Neural crest cell (in vitro differentiated cells): ENCODE measurements around the gene NCKAP5L. TPM values are rescaled to one million over a fixed set of nuclear protein-coding genes. Genes with fewer than 3 reads are reported as not detected.

Experiments used
- DNase-seq: peaks from one replicate; pipeline ENCODE4 v3.0.0; 2021; ENCODE audit warnings: low read depth, mixed read lengths, low spot score
- H3K27ac Mint-ChIP-seq: one replicate; pipeline ENCODE4 v1.8.0; 2021; ENCODE audit warnings: mild to moderate bottlenecking, mixed read lengths; ENCODE audit not compliant: unreplicated experiment
- H3K27me3 Mint-ChIP-seq: 2 replicates; pipeline ENCODE4 v1.8.0; 2021; ENCODE audit warnings: low read depth, mild to moderate bottlenecking, mixed read lengths
- H3K36me3 Mint-ChIP-seq: 2 replicates; pipeline ENCODE4 v1.8.0; 2021; ENCODE audit warnings: low read depth, mild to moderate bottlenecking, mixed read lengths
- H3K4me1 Mint-ChIP-seq: 2 replicates; pipeline ENCODE4 v1.8.0; 2021; ENCODE audit warnings: mixed read lengths
- H3K4me3 Mint-ChIP-seq: one replicate; pipeline ENCODE4 v1.8.0; 2021; ENCODE audit warnings: mild to moderate bottlenecking, mixed read lengths
- H3K9me3 Mint-ChIP-seq: 2 replicates; pipeline ENCODE4 v1.8.0; 2021; ENCODE audit warnings: mixed read lengths
- total RNA-seq: library from RNA; stranded (reverse); gene quantifications from 2 replicates; pipeline ENCODE4 v1.2.1, GENCODE V29; 2021
- TF ChIP-seq, protein P1 (sequence below): fragments of 200-600 bp; sonication (generic); conservative IDR thresholded peaks from 2 replicates; pipeline ENCODE4 v1.5.0; 2021; ENCODE audit warnings: antibody characterized with exemption, mild to moderate bottlenecking

The NCKAP5L gene
- total RNA-seq, 1 donor from 2014 or later: 45.0 TPM

DNA sequence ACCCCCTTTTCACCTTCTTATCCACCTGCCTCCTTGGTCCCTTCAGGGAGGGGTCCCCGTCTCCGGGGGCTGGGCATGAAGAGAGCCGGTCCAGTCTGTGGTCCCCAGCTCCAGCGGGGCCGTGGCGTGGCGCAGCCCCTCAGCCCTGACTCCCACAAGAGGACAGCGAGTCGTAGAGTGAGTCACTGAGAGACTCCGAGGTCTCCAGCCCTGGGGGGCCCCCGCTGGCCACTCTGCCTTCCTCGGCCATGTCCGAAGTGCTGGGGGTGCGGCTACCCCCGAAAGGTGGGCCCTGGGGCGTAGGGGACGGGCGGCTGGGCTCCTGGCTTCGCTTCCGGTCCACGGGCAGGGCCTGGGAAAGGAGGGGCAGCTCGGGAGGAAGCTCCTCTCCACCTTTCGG lies 36.5 kb downstream of the NCKAP5L start:
- Mint-ChIP-seq H3K36me3 (peaks cover 5% of the 10 kb centered on the region), H3K4me1 (peaks cover 4% of the 10 kb centered on the region), H3K9me3 (peaks cover 5% of the 10 kb centered on the region), H3K27ac (no peak overlapping the region), H3K27me3 (no peaks in the 10 kb centered on the region), H3K4me3 (no peak overlapping the region)
- TF ChIP-seq, protein P1, sequence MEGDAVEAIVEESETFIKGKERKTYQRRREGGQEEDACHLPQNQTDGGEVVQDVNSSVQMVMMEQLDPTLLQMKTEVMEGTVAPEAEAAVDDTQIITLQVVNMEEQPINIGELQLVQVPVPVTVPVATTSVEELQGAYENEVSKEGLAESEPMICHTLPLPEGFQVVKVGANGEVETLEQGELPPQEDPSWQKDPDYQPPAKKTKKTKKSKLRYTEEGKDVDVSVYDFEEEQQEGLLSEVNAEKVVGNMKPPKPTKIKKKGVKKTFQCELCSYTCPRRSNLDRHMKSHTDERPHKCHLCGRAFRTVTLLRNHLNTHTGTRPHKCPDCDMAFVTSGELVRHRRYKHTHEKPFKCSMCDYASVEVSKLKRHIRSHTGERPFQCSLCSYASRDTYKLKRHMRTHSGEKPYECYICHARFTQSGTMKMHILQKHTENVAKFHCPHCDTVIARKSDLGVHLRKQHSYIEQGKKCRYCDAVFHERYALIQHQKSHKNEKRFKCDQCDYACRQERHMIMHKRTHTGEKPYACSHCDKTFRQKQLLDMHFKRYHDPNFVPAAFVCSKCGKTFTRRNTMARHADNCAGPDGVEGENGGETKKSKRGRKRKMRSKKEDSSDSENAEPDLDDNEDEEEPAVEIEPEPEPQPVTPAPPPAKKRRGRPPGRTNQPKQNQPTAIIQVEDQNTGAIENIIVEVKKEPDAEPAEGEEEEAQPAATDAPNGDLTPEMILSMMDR: no peak
- no peak for DNase-seq

DNA sequence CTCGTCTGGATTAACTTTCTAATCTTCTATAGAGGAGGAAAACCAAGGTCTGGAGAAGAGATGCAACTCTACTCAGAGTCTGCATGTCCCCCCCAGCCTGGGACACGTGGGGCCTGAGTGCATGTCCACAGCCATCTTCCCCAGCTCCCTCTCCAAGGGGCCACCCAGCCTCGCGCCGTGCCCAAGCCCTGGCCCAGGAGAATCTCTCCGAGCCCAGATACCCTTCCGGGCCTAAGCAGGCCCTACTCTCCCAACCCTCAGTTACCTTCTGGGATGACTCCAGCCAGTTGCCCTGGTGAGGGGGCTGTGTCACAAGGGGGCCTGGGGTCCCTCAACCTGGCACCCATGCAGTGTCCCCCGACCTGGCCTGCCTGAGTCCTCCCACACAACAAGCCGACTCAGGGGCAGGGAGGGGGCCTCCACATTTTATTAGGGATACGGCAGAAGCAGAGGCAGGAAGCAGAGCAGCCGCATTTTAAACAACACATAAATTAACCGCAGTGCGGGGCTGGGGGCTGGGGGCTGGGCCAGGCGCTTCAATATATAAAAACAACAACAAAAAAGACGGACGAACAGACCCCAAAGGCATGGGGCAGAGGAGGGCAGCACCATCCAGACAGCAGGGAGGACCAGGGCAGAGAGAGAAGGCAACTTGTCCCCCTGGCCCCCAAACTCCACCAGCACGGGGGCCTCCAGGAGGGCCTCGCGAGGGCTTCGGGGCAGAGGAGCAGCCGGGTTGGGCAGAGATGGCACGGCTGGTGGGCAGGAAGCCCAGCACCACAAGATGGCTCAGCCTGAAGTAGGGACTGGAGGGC lies 37.3 kb downstream of the NCKAP5L start:
- no peaks in the 10 kb centered on the region for H3K27me3 Mint-ChIP-seq
- DNase-seq: no peak
- H3K36me3 Mint-ChIP-seq: peaks cover 5% of the 10 kb centered on the region
- H3K27ac Mint-ChIP-seq: no peak overlapping the region
- H3K4me1 Mint-ChIP-seq: peaks cover 4% of the 10 kb centered on the region
- TF ChIP-seq, protein P1: no peak
- H3K9me3 Mint-ChIP-seq: peaks cover 5% of the 10 kb centered on the region
- H3K4me3 Mint-ChIP-seq: no peak overlapping the region

DNA sequence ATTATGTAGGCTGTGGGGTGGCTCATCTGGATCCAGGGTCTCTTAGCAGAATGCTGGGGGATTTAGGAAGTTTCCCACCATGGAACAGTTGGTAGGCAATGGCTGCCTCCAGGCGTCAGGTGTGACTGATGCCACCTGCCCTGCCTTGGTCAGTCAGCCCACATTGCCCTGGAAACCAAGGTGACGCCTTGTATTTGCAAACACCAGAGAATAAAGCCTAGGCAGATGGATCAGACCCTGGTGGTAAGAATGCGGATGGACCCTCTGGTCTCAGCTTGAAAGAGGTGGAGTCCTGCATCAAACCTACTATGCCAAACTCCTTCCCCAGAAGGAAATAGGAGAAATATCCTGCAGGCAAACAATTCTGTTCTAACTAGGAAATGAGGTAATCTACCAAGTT lies 38.2 kb downstream of the NCKAP5L start:
- Mint-ChIP-seq H3K27me3 (no peaks in the 10 kb centered on the region), H3K4me3 (no peak overlapping the region), H3K36me3 (peaks cover 5% of the 10 kb centered on the region), H3K27ac (no peak overlapping the region), H3K4me1 (peaks cover 4% of the 10 kb centered on the region), H3K9me3 (peaks cover 5% of the 10 kb centered on the region)
- TF ChIP-seq, protein P1: peak; percentile 39
- no peak for DNase-seq

DNA sequence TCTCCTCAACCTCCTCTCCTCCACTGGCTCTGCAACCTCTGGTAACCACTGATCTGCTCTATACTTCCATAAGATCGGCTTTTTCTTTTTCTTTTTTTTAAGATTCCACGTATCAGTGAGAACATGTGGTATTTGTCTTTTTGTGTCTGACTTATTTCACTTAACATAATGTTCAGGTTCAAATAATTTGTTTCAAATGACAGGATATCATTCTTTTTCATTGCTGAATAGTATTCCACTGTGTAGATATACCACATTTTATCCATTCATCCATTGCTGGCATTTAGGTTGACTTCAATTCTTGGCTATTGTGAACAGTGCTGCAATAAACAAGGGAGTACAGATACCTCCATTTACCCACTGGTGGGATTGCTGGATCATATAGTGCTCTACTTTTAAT lies 40.5 kb downstream of the NCKAP5L start:
- DNase-seq: no peak
- peaks cover 9% of the 10 kb centered on the region for H3K27me3 Mint-ChIP-seq
- H3K4me1 Mint-ChIP-seq: peaks cover 17% of the 10 kb centered on the region
- peaks cover 5% of the 10 kb centered on the region for H3K9me3 Mint-ChIP-seq
- no peak overlapping the region for H3K27ac Mint-ChIP-seq
- TF ChIP-seq, protein P1: no peak
- peaks cover 5% of the 10 kb centered on the region for H3K36me3 Mint-ChIP-seq
- no peak overlapping the region for H3K4me3 Mint-ChIP-seq

DNA sequence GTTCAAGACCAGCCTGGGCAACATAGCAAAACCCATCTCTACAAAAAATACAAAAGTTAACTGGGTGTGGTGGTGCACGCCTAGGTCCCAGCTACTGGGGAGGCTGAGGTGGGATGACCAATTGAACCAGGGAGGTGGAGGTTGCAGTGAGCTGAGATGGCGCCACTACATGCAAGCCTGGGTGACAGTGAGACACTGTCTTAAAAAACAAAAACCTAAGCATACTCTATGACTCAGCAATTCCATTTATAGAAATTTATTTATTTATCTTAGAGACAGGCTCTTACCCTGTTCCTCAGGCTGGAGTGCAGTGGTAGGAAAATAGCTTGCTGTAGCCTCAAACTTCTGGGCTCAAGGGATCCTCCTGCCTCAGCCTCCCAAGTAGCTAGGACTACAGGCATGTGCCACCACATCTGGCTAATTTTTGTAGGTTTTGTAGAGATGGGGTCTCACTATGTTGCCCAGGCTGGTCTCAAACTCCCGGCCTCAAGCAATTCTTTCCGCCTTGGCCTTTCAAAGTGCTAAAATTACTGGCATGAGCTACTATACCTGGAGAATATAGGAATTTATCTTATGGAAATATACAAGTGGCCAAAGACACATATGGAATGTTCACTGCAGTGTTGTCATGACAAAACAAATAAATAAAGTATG lies 43.3 kb downstream of the NCKAP5L start:
- H3K36me3 Mint-ChIP-seq: peaks cover 5% of the 10 kb centered on the region
- no peak overlapping the region for H3K27ac Mint-ChIP-seq
- no peak overlapping the region for H3K4me3 Mint-ChIP-seq
- no peak for DNase-seq
- peaks cover 20% of the 10 kb centered on the region for H3K27me3 Mint-ChIP-seq
- TF ChIP-seq, protein P1: no peak
- H3K4me1 Mint-ChIP-seq: peaks cover 13% of the 10 kb centered on the region
- H3K9me3 Mint-ChIP-seq: peaks cover 5% of the 10 kb centered on the region
